ENCODE results near the gene ATP2C1. TPM values are rescaled to one million over a fixed set of nuclear protein-coding genes. Genes with fewer than 3 reads are reported as not detected.

Gene ATP2C1
- total RNA-seq, 2 experiments from 2014 or later = 46.4 to 46.8 TPM

- POLR2A ChIA-PET = no interaction called here
- Mint-ChIP-seq H3K4me3 (no peak overlapping the region), H3K9me3 (no peaks in the 10 kb centered on the region), H3K36me3 (ENCODE audit: low read depth) (no peaks in the 10 kb centered on the region), H3K4me1 (ENCODE audit: low read depth) (no peaks in the 10 kb centered on the region), H3K27ac (no peak overlapping the region), H3K27me3 (no peaks in the 10 kb centered on the region)
- intact Hi-C loops (cut with micrococcal nuclease) = no loop called here
- DNase-seq = no peak
- no peak for ATAC-seq
- CTCF ChIA-PET = interaction anchor here (1.2 kb wide), 1 partner anchor 20 kb away, joined by 3 read pairs; no protein-coding TSS in a partner anchor
- TF ChIP-seq, protein P1, sequence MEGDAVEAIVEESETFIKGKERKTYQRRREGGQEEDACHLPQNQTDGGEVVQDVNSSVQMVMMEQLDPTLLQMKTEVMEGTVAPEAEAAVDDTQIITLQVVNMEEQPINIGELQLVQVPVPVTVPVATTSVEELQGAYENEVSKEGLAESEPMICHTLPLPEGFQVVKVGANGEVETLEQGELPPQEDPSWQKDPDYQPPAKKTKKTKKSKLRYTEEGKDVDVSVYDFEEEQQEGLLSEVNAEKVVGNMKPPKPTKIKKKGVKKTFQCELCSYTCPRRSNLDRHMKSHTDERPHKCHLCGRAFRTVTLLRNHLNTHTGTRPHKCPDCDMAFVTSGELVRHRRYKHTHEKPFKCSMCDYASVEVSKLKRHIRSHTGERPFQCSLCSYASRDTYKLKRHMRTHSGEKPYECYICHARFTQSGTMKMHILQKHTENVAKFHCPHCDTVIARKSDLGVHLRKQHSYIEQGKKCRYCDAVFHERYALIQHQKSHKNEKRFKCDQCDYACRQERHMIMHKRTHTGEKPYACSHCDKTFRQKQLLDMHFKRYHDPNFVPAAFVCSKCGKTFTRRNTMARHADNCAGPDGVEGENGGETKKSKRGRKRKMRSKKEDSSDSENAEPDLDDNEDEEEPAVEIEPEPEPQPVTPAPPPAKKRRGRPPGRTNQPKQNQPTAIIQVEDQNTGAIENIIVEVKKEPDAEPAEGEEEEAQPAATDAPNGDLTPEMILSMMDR (IDR thresholded peaks at IDR 0.05) = no peak
Measured at GRCh38 chr3:131053043-131053859, 159.4 kb downstream of the ATP2C1 start.

Other genes with a start within 250 kb of the ATP2C1 start
- gene PIK3R4, start 147.3 kb upstream of the ATP2C1 start, total RNA-seq = 10 to 100 TPM; 27.4 to 28.4 TPM
- 10 to 100 TPM in 1 of 2 experiments, 1 to 10 TPM in 1; 8.5 to 10.3 TPM for gene ASTE1, start 132.7 kb downstream of the ATP2C1 start, total RNA-seq
- gene NEK11, start 132.8 kb downstream of the ATP2C1 start, total RNA-seq = 1 to 10 TPM; 1.2 to 1.6 TPM

Data from activated CD8-positive, alpha-beta T cell treated with anti-CD3 and anti-CD28 coated beads for 36 hours (primary cell).